WTC11 (cell line): ENCODE data around the gene CCS. TPM values are rescaled to one million over a fixed set of nuclear protein-coding genes. Genes with fewer than 3 reads are reported as not detected.

Experiments used
- ATAC-seq: fragments of 200-7000 bp; cut with Tn5 transposase; 2 replicates; pipeline ENCODE4 v1.10.0; 2021; ENCODE audit warnings: mild to moderate bottlenecking, moderate library complexity
- CTCF ChIA-PET: fragments of 300-600 bp; sonication (Branson Sonifier 250); formaldehyde crosslinking; loops from one replicate; lab custom pipeline; 2021; ENCODE audit warnings: antibody characterized with exemption; lab: Charles Lee
- POLR2A ChIA-PET: fragments of 350-600 bp; sonication (Branson Sonifier 250); formaldehyde crosslinking; loops from one replicate; lab custom pipeline; 2021; ENCODE audit warnings: antibody characterized with exemption; lab: Charles Lee
- DNase-seq: peaks from one replicate; pipeline ENCODE4 v3.0.0; 2021; ENCODE audit warnings: low spot score
- H3K27ac Mint-ChIP-seq: 2 replicates; pipeline ENCODE4 v1.8.0; 2021; ENCODE audit warnings: mixed read lengths
- H3K27me3 Mint-ChIP-seq: 2 replicates; pipeline ENCODE4 v1.8.0; 2021; ENCODE audit warnings: low read depth, mild to moderate bottlenecking, moderate library complexity, mixed read lengths
- H3K36me3 Mint-ChIP-seq: 2 replicates; pipeline ENCODE4 v1.8.0; 2021; ENCODE audit warnings: mixed read lengths
- H3K4me1 Mint-ChIP-seq: 2 replicates; pipeline ENCODE4 v1.8.0; 2022; ENCODE audit warnings: mixed read lengths
- H3K4me3 Mint-ChIP-seq: 2 replicates; pipeline ENCODE4 v1.8.0; 2021; ENCODE audit warnings: mild to moderate bottlenecking, moderate library complexity, mixed read lengths
- H3K9me3 Mint-ChIP-seq: 2 replicates; pipeline ENCODE4 v1.8.0; 2021; ENCODE audit warnings: mixed read lengths
- ETV6 ChIP-seq: sonication (generic); formaldehyde crosslinking; IDR thresholded peaks from 2 replicates; pipeline ENCODE4 v1.8.1; 2022; ENCODE audit warnings: mild to moderate bottlenecking, missing genetic modification reagents
- GTF2I ChIP-seq: fragments of 250-450 bp; sonication (Bioruptor Pico); conservative IDR thresholded peaks from 2 replicates; pipeline ENCODE4 v1.4.0; 2021; ENCODE audit warnings: mild to moderate bottlenecking
- JAZF1 ChIP-seq: fragments of 250-450 bp; sonication (Bioruptor Pico); IDR thresholded peaks from 2 replicates; pipeline ENCODE4 v1.9.0; 2021; ENCODE audit warnings: moderate library complexity, mild to moderate bottlenecking, inconsistent platforms
- NR1H2 ChIP-seq: sonication (generic); formaldehyde crosslinking; IDR thresholded peaks from 2 replicates; pipeline ENCODE4 v1.9.0; 2021; ENCODE audit warnings: mild to moderate bottlenecking, moderate library complexity, missing genetic modification reagents
- NR3C1 ChIP-seq: sonication (generic); formaldehyde crosslinking; conservative IDR thresholded peaks from 2 replicates; pipeline ENCODE4 v1.8.1; 2023; ENCODE audit warnings: low read depth, mild to moderate bottlenecking, missing genetic modification reagents
- RORB ChIP-seq: fragments of 250-450 bp; sonication (Bioruptor Pico); IDR thresholded peaks from 2 replicates; pipeline ENCODE4 v1.9.0; 2021; ENCODE audit warnings: mild to moderate bottlenecking
- TCF7 ChIP-seq: sonication (generic); formaldehyde crosslinking; IDR thresholded peaks from 2 replicates; pipeline ENCODE4 v1.8.0; 2022; ENCODE audit warnings: mild to moderate bottlenecking, low read depth, missing genetic modification reagents, moderate library complexity
- USF1 ChIP-seq: sonication (generic); formaldehyde crosslinking; IDR thresholded peaks from 2 replicates; pipeline ENCODE4 v1.8.0; 2022; ENCODE audit warnings: mild to moderate bottlenecking, missing genetic modification reagents
- ZNF138 ChIP-seq: sonication (generic); formaldehyde crosslinking; conservative IDR thresholded peaks from 2 replicates; pipeline ENCODE4 v1.8.1; 2022; ENCODE audit warnings: mild to moderate bottlenecking, moderate library complexity, missing genetic modification reagents
- ZNF281 ChIP-seq: sonication (generic); formaldehyde crosslinking; IDR thresholded peaks from 2 replicates; pipeline ENCODE4 v1.8.0; 2023; ENCODE audit warnings: mild to moderate bottlenecking, missing genetic modification reagents
- ZNF423 ChIP-seq: fragments of 250-450 bp; sonication (Bioruptor Pico); IDR thresholded peaks from 2 replicates; pipeline ENCODE4 v2.1.2; 2022; ENCODE audit warnings: mild to moderate bottlenecking, moderate library complexity
- ZNF425 ChIP-seq: fragments of 250-450 bp; sonication (Bioruptor Pico); conservative IDR thresholded peaks from 2 replicates; pipeline ENCODE4 v1.9.0; 2021; ENCODE audit warnings: mild to moderate bottlenecking
- ZNF512 ChIP-seq: sonication (generic); formaldehyde crosslinking; IDR thresholded peaks from 2 replicates; pipeline ENCODE4 v1.8.1; 2022; ENCODE audit warnings: missing genetic modification reagents, borderline replicate concordance
- total RNA-seq: library from RNA; stranded (reverse); gene quantifications from 3 replicates; pipeline ENCODE4 v1.2.3, GENCODE V29; 2021
- TF ChIP-seq, protein P1 (sequence below): sonication (generic); formaldehyde crosslinking; conservative IDR thresholded peaks from 2 replicates; pipeline ENCODE4 v1.8.1; 2022; ENCODE audit warnings: mild to moderate bottlenecking, missing genetic modification reagents
- TF ChIP-seq, protein P2 (sequence below): sonication (generic); formaldehyde crosslinking; IDR thresholded peaks from 2 replicates; pipeline ENCODE4 v1.8.0; 2022; ENCODE audit warnings: mild to moderate bottlenecking, missing genetic modification reagents
- TF ChIP-seq, protein P3 (sequence below): fragments of 250-450 bp; sonication (Bioruptor Pico); IDR thresholded peaks from 2 replicates; pipeline ENCODE4 v1.9.0; 2021; ENCODE audit warnings: moderate library complexity, mild to moderate bottlenecking, inconsistent platforms, borderline replicate concordance

Gene CCS
- total RNA-seq, 1 experiment from 2014 or later, result 35.9 TPM

DNA sequence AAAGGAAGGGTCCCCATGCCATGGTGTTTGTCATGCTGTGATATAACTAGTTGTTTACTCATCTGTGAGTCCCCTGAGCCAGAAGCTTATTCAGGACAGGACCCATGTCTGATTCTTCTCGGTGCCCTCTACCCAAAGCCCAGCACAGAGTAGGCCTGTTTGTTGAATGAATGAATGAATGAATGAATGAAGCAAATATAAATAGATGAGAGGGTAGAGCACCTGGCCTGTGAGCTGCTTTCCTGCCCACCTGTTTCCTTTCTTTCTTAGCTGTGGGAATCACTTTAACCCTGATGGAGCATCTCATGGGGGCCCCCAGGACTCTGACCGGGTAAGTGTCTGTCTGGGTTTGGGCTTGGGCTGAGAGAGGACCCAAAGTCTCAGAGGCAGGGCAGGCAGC is 7.2 kb downstream of the CCS start:
- Mint-ChIP-seq H3K36me3 (peaks cover 11% of the 10 kb centered on the region; the same call in 1 of the 2 replicates), H3K27ac (no peak overlapping the region), H3K4me1 (no peaks in the 10 kb centered on the region), H3K9me3 (no peaks in the 10 kb centered on the region), H3K27me3 (no peaks in the 10 kb centered on the region), H3K4me3 (no peak overlapping the region)
- DNase-seq (no peak), ATAC-seq (no peak)
- TF ChIP-seq USF1 (CRISPR knock-in tag), result no peak
- no peak for TF ChIP-seq RORB (CRISPR knock-in tag)
- TF ChIP-seq, protein P1, sequence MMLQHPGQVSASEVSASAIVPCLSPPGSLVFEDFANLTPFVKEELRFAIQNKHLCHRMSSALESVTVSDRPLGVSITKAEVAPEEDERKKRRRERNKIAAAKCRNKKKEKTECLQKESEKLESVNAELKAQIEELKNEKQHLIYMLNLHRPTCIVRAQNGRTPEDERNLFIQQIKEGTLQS, result no peak
- no peak for TF ChIP-seq NR3C1 (CRISPR knock-in tag)
- TF ChIP-seq ZNF425, result no peak
- TF ChIP-seq ZNF138 (CRISPR knock-in tag), result no peak
- TF ChIP-seq ETV6 (CRISPR knock-in tag), result no peak
- POLR2A ChIA-PET, result no interaction called here
- CTCF ChIA-PET, result no interaction called here

GRCh38 chr11:66600631-66601233 is 7.7 kb downstream of the CCS start:
- no peaks in the 10 kb centered on the region for H3K9me3 Mint-ChIP-seq
- ATAC-seq (no peak), DNase-seq (no peak)
- ChIA-PET CTCF (interaction anchor here (0.7 kb wide), 1 partner anchor 78 kb away, joined by 3 read pairs; no protein-coding TSS in a partner anchor), POLR2A (no interaction called here)
- TF ChIP-seq, protein P2, sequence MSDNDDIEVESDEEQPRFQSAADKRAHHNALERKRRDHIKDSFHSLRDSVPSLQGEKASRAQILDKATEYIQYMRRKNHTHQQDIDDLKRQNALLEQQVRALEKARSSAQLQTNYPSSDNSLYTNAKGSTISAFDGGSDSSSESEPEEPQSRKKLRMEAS (CRISPR knock-in tag), result no peak
- TF ChIP-seq GTF2I (CRISPR knock-in tag) (no peak), NR3C1 (CRISPR knock-in tag) (no peak), TCF7 (CRISPR knock-in tag) (no peak), ZNF423 (CRISPR knock-in tag) (no peak), ZNF281 (CRISPR knock-in tag) (no peak), ZNF512 (no peak), NR1H2 (CRISPR knock-in tag) (no peak), JAZF1 (no peak)
- TF ChIP-seq, protein P3, sequence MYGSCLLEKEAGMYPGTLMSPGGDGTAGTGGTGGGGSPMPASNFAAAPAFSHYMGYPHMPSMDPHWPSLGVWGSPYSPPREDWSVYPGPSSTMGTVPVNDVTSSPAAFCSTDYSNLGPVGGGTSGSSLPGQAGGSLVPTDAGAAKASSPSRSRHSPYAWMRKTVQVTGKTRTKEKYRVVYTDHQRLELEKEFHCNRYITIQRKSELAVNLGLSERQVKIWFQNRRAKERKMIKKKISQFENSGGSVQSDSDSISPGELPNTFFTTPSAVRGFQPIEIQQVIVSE (CRISPR knock-in tag), result no peak
- TF ChIP-seq, protein P1, result no peak
- no peaks in the 10 kb centered on the region for H3K27me3 Mint-ChIP-seq
- peaks cover 16% of the 10 kb centered on the region; the same call in 1 of the 2 replicates for H3K36me3 Mint-ChIP-seq
- H3K4me3 Mint-ChIP-seq, result no peak overlapping the region
- no peak overlapping the region for H3K27ac Mint-ChIP-seq
- H3K4me1 Mint-ChIP-seq, result no peaks in the 10 kb centered on the region
